GM18867 (cell line): ENCODE data around the gene TRIM4.
"Not testable (repeated sequence)": the region's sequence is repeated elsewhere in the genome, so short reads cannot be mapped to it uniquely, and the experiment has no call there.

Source experiments
- ATAC-seq: cut with Tn5 transposase; IDR thresholded peaks from one replicate; pipeline ENCODE4 v1.9.1; 2021; ENCODE audit warnings: mild to moderate bottlenecking, moderate library complexity; ENCODE audit not compliant: unreplicated experiment

Gene TRIM4

DNA sequence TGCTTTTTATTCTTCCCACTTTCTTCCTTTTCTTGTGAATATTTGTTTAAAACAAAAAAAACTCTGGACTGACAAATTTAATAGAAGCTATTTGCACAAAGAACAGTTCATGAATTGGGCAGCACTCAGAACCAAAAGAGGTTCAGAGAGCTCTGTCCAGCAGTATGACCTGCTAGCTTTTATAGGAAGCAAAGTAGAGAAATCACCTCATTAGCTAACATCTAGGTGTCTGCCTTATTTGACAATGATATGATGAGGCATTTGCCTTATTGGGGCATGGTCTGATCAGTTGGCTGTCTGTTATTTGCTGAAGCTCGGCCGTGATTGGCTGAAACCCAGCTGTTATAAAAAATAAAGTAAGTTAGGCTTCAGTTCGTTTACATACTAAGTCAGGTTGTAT is 819 bp upstream of the TRIM4 start:
- ATAC-seq: no peak

DNA sequence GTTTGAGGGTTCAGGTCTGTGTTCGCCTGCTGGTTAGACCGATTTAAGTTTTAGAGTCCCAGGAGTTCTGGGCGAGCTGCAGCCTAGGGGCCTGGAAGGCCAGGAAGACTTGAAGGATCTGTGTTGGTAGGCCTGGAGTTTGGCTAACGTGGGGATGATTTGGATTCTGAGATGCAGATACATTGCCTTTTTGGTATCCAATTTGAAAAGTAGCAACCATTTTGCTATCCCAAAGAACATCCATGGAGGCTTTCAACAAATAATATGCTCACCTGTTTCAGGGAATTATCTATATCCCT is 433 bp upstream of the TRIM4 start:
- ATAC-seq: no peak

DNA sequence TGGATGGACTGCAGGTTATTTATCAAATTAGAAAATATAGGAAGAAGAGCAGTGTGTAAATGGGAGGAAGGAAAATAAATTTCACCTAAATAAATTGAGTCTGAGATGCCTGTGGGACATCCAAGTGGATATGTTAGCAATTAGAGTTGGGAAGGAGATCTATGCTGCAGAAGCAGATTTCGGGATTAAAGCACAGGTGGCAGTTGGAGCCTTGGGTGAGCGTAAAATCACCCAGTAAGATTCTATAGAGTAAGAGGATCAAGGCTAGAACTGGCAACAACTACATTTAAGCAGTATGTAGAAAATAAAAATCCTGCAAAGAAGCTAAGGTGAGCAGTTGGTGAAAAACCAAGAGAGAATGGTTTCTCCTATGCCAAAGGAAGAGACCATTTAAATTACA is 8.4 kb downstream of the TRIM4 start:
- no peak for ATAC-seq

DNA sequence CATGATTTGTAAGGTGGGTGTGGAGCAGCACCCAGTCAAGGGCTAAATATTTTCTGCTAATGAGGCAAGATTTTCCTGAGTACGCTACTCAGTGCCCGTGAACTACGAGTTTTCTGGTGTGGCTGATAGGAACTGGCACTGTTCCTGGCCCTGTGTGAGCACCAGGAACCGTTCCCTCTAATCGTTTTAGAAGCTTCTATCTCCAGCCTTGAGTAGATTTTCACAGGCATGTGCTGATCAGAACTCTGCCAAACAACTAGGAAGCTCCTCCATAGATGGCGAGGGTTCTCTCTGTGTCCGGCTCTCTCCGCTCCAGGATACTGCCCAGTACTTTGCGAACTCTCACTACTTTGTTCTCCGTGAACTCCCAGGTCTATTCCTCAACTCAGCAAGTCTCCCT is 17.7 kb downstream of the TRIM4 start:
- no peak for ATAC-seq

DNA sequence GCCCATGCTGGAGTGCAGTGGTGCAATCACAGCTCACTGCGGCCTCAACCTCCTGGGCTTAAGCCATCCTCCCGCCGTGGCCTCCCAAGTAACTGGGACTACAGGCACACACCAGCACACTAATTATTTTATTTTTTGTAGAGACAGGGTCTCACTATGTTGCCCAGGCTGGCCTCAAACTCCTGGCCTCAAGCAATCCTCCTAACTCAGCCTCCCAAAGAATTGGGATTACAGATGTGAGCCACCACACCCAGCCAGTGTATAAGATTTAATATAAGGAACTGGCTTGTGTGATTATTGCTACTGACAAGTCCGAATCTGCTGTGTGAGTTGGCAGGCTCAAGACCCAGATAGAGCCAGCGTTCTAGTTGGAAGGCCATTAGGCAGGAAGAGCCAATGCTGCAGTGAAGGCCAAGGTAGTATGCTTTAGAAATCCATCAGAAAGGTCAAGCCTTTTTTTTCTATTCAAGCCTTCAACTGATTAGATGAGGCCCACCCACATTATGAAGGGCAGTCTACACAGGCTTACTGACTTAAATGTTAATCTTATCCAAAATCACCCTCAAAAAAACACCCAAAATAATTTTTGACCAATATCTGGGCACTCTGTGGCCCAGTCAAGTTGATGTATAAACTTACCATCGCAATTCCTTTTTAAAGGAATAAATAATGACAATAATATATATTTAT is 19.4 kb downstream of the TRIM4 start:
- ATAC-seq: no peak

DNA sequence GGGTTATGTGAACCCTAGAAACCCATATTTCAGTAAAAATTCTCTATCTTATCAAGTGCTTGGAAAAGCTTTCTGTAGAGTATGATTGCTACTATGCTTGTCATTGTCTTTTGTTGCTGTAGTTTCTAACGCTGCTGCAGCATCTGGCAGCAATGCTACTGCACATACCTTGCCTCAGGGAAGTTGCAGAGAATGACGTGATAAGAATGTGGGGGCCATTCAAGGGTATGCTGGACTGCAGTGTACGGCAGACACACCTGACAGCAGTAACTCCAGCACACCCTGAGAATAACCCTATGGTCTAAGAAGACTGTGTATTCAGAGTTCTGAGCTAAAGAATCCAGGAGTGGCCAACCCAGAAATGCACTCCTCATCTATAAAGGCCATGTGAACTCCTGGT is 20.5 kb downstream of the TRIM4 start:
- ATAC-seq: no peak

DNA sequence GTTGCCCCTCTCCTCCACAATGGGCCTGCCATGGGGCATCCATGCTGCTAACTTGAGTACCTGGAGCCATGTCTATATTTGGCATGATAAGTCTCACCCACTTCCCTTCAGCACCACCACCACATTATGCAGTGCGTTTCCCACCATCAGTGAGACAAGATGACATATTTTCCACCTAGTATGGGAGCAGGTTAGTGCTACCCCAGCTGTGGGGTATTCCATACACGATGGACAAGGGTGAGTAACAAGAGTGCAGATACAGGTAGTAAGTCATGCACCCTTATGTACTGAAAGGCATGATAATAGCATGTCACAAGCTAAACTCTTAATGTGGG is 21.3 kb downstream of the TRIM4 start:
- ATAC-seq: no peak

DNA sequence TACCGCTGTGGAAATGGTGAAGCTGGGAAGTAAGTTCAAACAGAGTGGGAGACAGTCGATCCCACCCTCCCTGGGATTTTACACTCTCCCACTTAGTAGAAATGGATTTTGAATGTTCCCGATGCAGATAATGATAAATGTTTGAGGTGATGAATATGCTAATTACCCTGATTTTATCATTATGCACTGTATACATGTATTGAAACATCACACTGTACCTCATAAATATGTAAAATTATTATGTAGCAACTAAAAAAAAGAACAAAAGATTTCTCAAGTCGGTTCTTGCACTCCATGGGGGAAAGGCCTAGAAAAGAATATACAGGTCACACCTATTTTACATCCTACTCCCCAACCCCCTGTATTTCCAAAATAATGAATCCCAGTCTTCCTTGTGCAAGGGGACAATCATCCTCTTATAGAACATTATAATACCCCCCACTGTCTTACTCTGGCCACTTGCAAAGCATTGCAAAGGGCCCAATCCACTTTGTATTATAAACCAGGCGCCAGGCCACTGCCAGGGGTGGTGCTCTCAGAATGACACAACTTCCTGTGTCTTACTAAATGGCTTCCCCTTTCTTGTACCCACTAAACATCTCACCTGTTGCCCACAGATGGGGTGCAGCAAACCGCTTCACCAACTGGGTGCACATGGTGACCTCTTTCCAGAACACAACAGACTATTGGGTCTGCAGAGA is 21.9 kb downstream of the TRIM4 start:
- ATAC-seq: no peak

DNA sequence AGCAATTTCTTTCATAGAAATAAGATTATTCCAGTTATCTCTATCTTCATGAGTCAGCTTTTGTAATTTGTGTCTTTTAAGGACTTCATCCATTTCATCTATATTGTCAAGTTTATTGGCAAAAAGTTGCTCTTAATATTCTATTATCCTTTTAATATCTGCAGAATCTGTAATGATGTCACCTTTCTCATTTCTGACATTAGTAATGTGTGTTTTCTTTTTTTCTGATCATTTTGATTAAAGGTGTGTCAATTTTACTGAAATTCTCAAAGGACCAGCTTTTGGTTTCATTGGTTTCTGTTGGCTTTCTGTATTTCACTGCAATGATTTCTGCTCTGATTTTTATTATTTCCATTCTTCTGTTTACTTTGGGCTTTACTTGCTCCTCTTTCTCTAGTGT is 24.6 kb downstream of the TRIM4 start:
- ATAC-seq: no peak

DNA sequence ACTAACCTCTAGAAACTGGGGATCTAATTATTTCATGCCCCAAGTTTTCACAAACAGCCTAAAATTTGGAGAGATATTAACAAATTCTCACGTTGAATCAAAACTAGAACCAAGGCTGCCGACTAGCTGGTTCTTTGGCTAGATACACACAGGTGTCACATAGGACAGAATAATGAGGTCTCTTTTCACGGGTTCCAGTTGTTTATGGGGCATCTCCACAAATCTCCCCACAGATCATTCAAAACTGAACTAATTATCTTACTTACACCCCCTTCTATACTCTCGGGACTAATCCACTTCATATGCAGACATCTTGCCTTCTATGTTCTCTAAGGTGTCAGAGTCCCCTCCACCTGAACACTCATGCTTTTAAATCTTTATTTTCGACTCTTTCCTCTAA is 26.1 kb downstream of the TRIM4 start:
- ATAC-seq: no peak

DNA sequence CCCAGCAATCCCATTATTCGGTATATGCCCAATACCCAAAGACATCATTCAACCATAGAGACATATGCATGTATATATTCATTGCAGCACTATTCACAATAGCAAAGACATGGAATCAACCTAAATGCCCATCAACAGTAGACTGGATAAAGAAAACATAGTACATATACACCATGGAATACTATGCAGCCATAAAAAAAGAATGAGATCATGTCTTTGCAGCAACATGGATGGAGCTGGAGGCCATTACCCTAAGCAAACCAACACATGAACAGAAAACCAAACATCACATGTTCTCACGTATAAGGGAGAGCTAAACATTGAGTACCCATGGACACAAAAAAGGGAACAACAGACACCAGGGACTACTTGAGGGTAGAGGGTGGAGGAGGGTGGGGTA is 29.0 kb downstream of the TRIM4 start:
- ATAC-seq: not testable (repeated sequence)

DNA sequence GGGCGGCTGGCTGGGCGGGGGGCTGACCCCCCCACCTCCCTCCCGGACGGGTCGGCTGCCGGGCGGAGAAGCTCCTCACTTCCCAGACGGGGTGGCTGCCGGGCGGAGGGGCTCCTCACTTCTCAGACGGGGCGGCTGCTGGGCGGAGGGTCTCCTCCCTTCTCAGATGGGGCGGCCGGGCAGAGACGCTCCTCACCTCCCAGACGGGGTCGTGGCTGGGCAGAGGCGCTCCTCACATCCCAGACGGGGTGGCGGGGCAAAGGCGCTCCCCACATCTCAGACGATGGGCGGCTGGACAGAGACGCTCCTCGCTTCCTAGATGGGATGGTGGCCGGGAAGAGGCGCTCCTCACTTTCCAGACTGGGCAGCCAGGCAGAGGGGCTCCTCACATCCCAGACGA is 31.0 kb downstream of the TRIM4 start:
- ATAC-seq: not testable (repeated sequence)

DNA sequence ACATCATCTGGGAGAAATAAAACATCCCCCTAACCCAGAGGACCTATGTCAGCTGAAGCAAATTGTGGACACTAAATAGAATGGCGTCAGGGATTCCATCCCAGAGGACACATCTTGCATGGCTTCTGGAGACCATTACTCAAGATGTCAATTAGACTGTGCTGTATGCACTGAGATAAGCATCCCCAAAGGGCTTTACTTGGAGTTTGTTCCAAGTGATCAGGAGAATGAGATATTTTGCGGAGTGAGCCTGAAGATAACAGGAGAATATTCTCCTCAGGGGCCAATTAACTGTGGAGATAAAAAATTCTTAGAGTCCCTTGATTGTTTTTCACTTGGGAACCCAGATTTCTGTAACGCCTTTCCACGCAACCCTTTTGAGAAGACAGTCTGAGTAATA is 38.0 kb downstream of the TRIM4 start:
- no peak for ATAC-seq

DNA sequence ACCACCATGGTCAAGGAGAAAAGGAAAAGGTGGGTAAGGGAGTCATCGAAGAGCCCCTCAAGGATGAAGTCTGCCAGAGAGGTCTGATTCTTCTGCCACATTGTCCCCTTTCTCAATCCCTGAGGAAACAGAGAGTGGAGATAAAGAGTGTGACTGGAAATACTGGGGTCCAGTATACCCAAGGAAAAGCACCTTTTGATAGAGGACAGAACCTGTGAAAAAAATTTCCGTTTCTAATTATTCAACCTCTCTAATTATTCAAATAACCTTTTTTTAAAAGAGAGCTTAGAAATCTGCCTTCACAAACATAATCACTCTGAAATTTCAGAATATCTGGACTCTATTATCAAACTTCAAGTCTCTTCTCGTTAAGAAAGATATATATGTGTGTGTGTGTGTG is 42.4 kb downstream of the TRIM4 start, which contains the start of gene OR2AE1:
OR2AE1 (minus strand) TSS at position 101 of the 400 bp plus-strand sequence; CDS start at position 101, 0 bp downstream.
- ATAC-seq: no peak

DNA sequence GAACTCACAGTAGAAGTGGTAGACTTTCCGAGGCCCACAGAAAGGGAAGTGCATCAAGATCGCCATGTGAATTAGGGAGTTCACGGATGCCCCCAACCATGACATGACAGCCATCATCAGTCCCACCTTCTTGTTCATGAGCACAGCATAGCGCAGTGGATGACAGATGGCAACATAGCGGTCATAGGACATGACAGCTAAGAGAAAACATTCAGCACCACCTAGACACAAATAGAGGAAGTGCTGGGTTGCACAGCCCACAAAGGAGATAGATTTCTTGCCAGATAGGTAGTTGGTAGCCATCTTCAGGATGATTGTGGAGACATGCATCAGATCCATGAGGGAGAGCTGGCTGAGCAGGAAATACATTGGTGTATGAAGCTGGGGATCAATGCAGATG is 42.8 kb downstream of the TRIM4 start:
- ATAC-seq: no peak

DNA sequence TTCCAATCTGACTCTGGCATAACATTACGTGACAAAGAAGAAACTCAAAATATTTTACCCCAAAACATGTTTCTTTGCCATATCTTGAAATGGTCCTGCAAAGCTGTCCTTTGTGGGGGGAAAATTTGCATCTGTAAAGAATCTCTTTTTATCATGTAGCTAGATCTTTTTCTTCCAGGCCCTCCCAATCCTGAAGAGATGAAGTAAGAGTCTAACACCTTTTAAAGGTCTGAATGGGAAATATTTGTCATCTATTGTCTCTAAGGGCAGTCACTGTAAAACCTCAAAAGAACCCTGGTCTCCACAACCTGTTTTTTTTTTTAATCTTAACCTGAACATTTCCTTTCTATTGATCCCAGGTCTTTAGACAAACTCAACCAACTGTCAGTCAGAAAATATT is 51.1 kb downstream of the TRIM4 start:
- no peak for ATAC-seq

DNA sequence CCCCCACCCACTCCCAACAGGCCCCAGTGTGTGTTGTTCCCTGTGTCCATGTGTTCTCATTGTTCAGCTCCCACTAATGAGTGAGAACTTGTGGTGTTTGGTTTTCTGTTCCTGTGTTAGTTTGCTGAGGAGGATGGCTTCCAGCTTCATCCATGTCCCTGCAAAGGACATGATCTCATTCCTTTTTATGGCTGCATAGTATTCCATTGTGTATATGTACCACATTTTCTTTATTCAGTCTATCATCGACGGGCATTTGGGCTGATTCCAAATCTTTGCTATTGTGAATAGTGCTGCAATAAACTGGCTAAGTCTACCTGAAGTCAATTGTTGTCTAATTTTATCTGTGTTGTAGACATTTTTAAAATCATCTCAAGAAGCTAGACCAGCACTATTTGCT is 51.9 kb downstream of the TRIM4 start:
- ATAC-seq: not testable (repeated sequence)

DNA sequence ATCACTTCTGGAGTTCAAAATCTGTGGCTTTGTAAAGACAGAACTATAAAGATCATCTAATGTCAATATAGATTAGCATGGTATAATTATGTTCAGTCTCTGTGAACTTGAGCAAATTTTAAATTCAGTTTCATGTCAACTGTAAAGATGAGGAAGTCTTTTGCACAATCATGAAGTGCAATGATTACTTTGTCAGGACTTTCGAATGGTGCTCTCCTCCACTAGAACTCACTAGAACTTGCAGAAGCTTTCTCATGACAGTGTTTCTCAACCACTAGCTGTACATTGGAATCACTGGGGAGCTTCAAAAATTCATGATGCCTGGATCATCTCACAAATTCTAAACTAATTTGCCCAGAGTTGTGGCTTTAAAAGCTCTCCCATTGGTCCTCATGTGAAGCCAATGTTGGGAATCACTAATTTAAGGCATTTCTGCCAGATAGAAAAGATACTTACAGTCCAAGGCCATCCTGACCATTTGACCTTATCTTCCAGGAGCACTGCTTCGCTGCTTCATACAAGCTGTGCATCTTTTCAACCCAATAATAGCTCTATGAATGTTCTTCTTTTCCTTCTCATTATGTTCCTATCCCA is 55.4 kb downstream of the TRIM4 start:
- ATAC-seq: no peak

DNA sequence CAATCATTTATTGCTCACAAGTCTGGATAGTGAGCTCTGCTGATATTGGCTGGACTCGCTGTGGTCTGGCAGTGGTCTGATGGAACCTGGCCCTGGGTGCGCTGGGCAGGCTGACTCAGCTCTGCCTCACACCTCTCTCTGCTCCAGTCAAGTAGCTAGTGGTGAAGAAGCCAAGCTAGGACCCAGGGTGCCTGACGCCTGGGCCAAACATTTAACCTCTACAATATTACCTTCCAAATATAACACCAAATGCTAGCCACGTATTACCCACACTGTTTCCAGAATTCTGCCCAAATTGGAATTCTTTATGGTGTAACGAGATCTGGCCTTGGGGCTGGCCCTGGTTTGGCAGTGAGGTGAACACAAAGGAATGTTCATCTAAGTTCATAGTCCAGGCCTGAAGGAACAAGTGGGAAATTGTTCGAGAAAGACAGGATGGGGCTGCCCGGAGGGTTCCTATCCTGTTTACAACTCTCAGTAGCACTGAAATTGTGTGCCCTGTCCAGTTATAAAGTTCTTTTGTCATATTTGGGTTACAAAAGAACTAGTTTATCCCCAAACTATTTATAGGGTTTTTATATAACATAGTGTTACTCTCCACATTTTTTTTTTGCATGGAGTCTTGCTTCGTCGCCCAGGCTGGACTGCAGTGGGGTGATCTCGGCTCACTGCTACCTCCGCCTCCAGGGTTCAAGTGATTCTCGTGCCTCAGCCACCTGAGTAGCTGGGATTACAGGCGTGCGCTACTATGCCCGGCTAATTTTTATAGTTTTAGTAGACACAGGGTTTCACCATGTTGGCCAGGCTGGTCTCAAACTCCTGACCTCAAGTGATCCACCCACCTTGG is 58.8 kb downstream of the TRIM4 start:
- no peak for ATAC-seq

DNA sequence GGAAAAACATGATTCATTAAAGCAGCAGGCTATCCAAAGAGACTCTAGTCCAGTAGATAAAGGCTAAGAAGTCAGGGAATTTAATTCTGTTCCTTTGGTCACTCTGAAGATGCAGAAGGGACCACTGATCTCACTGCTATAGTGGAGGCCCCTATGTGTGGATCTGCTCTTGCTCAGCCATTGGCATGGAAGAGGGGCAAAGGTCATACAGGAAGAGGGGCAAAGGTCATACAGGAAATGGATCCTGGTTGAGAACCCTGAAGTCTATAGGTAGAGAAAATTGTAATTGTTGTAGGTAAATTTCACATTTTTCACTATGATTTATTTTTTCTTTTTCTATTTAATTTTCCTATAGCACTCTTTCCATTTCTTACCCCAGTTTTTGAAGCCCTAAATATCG is 64.1 kb downstream of the TRIM4 start:
- ATAC-seq: no peak

DNA sequence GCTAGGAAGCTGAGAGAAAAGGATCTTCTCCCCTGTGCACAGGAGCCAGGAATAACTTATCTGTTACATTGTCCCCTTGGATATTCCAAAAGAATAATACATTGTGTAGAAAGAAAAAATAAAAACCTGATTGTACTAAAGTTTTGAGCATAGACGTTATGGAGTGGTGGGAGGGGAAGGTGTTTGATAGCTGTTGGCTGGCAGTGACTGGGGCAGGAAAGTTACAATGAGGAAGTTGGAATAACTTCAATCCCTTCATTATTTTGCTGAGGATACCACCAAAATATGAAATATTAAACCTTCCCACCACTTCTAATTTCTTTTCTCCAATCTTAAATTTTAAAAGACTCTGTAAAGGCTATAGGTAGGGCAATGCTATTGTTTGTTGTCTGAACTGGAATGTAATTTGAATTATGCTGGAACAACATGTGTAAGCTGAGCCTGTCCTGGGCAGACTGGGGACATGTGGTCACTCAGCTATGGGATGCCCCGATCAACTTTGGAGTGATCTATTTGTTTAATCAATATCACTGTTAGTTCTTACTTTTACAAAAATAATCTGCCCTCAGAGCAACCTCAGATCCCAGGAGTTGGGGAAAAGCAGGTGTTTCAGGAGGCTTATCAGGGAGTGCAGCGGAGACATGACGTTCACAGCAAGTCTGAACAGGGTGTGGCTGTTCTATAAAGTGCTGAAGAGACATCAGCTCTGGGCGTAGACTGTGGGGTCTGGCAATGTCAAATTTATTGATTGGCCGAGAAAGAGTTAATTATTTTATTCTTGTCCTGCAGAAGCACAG is 70.7 kb downstream of the TRIM4 start:
- no peak for ATAC-seq
